Purkinje cell (primary cell): ENCODE data around the gene KCNAB1. TPM values are rescaled to one million over a fixed set of nuclear protein-coding genes. Genes with fewer than 3 reads are reported as not detected.

Experiments
- polyA plus RNA-seq: library from polyadenylated mRNA; unstranded; fragments of >200 nt; fragmentation: Nextera tagmentation; gene quantifications from 2 replicates; pipeline ENCODE4 v1.2.1, GENCODE V29; 2014

The KCNAB1 gene
- polyA plus RNA-seq = 455 and 479 TPM in 2 replicates

GRCh38 chr3:156120528-156121251 lies at the start of gene KCNAB1:
KCNAB1 (plus strand) TSS chr3:156120578.

DNA sequence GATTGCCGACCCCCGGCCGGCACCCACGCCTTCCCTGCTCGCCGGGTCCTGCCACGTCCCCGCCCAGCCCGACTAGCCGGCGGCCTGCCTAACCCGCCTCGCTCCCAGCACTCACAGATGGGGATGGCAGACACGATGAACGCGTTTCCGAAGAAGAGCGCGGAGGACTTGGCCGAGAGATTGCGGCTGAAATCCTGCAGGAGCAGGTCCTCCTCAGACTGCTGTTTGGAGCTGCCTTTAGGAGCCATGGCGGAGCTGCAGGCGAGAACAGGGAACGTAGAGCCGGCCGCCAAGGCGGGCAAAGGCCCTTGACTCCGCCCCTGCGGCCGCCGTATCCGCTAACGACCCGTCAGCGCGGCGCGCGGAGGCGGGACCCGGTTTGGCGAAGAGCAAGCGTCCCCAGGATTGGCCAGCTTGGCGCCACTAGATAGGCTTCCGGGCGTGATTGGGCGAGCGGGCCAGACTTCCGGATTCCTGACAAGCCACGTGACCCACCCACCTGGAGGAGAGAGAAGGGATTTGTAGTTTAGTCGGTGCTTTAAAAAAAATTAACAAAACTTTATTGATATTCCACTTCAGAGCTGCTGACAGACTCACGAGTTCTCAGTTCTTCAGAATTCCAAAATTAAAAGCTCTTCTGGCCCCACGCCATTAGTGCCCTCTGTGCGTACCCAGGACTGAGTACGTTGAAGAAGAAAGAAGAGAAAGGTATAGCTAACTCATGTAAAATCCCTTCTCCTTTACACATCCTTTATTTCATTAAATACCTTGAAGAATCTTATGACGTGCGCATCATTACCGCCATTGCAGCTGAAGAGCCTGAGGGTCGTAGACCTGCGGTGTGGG lies 434.7 kb downstream of the KCNAB1 start, which contains the start of gene SSR3:
Gene SSR3 (minus strand): TSS at position 276 of the 846 bp plus-strand sequence. CDS start 28 bp downstream, at position 248.

Other genes with a start within 250 kb of the KCNAB1 start
- gene GMPS, start 249.9 kb upstream of the KCNAB1 start, polyA plus RNA-seq = 21.3 and 21.8 TPM in 2 replicates